Bronchial epithelial cell (primary cell): ENCODE results near the gene ASB15. TPM values are rescaled to one million over a fixed set of nuclear protein-coding genes. Genes with fewer than 3 reads are reported as not detected.

ENCODE experiments used
- DNase-seq: peaks from one replicate; pipeline ENCODE4 v3.0.0-alpha.2; 2010; ENCODE audit warnings: low read depth
- FAIRE-seq: peaks from 2 replicates; lab custom pipeline; 2011; peaks lifted over from hg19 to GRCh38; lab: Jason Lieb, UNC
- H3K27me3 ChIP-seq: 2 replicates; pipeline ENCODE4 v1.5.1; 2011; ENCODE audit warnings: low read length; ENCODE audit not compliant: control insufficient read depth, insufficient read depth
- H3K36me3 ChIP-seq: 2 replicates; pipeline ENCODE4 v1.5.1; 2011; ENCODE audit warnings: low read length; ENCODE audit not compliant: control insufficient read depth, insufficient read depth
- H3K4me3 ChIP-seq: 2 replicates; pipeline ENCODE4 v1.5.1; 2011; ENCODE audit warnings: mild to moderate bottlenecking, low read depth, low read length, control low read depth
- CTCF ChIP-seq: IDR thresholded peaks from 2 replicates; pipeline ENCODE4 v1.5.1; 2011; ENCODE audit warnings: mild to moderate bottlenecking, moderate library complexity, low read length, control low read depth, inconsistent platforms; ENCODE audit not compliant: insufficient read depth, severe bottlenecking
- total RNA-seq: library from RNA; depleted of rRNA; stranded (reverse); fragments of >200 nt; gene quantifications from 2 replicates; pipeline ENCODE4 v1.2.1, GENCODE V29; 2014

The ASB15 gene
- total RNA-seq, 1 donor from 2014 or later = not detected

- no peak for DNase-seq
- FAIRE-seq = no peak
These were observed 67.9 kb downstream of the ASB15 start for GRCh38 chr7:123669485-123669884.

GRCh38 chr7:123673137-123673732 lies 71.6 kb downstream of the ASB15 start:
- DNase-seq = peak; percentile 11
- H3K36me3 ChIP-seq = no peaks in the 10 kb centered on the region
- H3K4me3 ChIP-seq = no peak overlapping the region
- no peak for TF ChIP-seq CTCF
- no peak for FAIRE-seq
- no peaks in the 10 kb centered on the region for H3K27me3 ChIP-seq

More at GRCh38 chr7:123669485-123669884, 67.9 kb downstream of the ASB15 start:
- no peak overlapping the region for H3K4me3 ChIP-seq
- TF ChIP-seq CTCF = no peak
- no peaks in the 10 kb centered on the region for H3K27me3 ChIP-seq
- H3K36me3 ChIP-seq = no peaks in the 10 kb centered on the region

GRCh38 chr7:123673752-123674398 lies 72.3 kb downstream of the ASB15 start:
- Histone ChIP-seq H3K4me3 (no peak overlapping the region), H3K36me3 (no peaks in the 10 kb centered on the region), H3K27me3 (no peaks in the 10 kb centered on the region)
- no peak for TF ChIP-seq CTCF
- FAIRE-seq = no peak
- peak; percentile 54 for DNase-seq

- no peak for FAIRE-seq
- no peak for TF ChIP-seq CTCF
- no peaks in the 10 kb centered on the region for H3K36me3 ChIP-seq
- no peak overlapping the region for H3K4me3 ChIP-seq
- DNase-seq = peak; percentile 94
- H3K27me3 ChIP-seq = no peaks in the 10 kb centered on the region
These were observed 73.0 kb downstream of the ASB15 start for GRCh38 chr7:123674399-123675180.

- H3K27me3 ChIP-seq = no peaks in the 10 kb centered on the region
- TF ChIP-seq CTCF = no peak
- H3K36me3 ChIP-seq = no peaks in the 10 kb centered on the region
- FAIRE-seq (no peak), DNase-seq (peak; percentile 85)
- H3K4me3 ChIP-seq = no peak overlapping the region
These were observed 73.5 kb downstream of the ASB15 start for GRCh38 chr7:123675181-123675473.
